ENCODE data around the gene CACNA1B.
"Not testable (repeated sequence)": the region's sequence is repeated elsewhere in the genome, so short reads cannot be mapped to it uniquely, and the experiment has no call there.

CACNA1B gene

GRCh38 chr9:138073408-138073807, 195.8 kb downstream of the CACNA1B start:
- DNase-seq (ENCODE audit: low spot score) = no peak

- no peak for DNase-seq (ENCODE audit: low spot score)
Measured at GRCh38 chr9:138073808-138074207, 196.2 kb downstream of the CACNA1B start.

GRCh38 chr9:138074516-138074915, 196.9 kb downstream of the CACNA1B start:
- no peak for DNase-seq (ENCODE audit: low spot score)

- DNase-seq (ENCODE audit: low spot score) = no peak
Measured at GRCh38 chr9:138075496-138075895, 197.9 kb downstream of the CACNA1B start.

- no peak for DNase-seq (ENCODE audit: low spot score)
Measured at GRCh38 chr9:138075961-138076649, 198.5 kb downstream of the CACNA1B start.

DNA sequence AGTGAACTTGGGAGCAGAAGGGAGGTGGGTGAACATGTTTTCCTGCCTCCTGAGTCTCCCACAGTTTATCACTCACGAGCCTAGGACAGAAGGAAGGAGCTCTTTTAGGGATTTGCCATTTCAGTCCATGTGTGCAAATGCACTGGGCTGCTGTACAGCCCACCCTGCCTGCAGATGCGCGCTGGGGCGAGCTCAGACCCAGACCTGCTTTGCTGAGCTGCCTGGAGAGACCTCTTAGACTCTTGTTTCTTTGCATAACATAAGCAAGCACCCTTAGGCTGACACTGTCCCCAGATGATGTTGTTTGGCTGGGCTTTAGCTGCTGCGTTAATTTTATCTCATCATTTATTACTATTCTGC, 199.0 kb downstream of the CACNA1B start:
- DNase-seq (ENCODE audit: low spot score) = no peak

DNA sequence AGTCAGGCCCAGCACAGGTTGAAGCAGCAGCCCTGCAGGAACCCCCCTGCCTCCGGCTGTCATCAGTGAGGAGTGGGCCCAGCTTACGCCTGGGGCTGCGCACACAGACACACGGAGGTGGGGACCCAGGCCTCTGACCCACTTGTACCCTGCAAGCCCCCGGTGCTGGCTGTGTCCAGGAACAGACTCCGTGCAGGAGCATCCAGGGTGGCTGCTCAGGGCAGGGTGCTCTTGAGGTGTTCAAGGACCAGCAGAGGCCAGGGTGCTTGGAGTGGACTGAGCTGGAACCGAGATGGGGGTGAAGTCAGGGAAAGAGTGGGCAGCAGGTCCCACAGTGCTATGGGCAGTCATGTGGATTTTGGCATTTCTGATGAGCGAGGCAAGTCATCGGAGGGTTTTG, 199.5 kb downstream of the CACNA1B start:
- DNase-seq (ENCODE audit: low spot score) = no peak

GRCh38 chr9:138077898-138078540, 200.4 kb downstream of the CACNA1B start:
- no peak for DNase-seq (ENCODE audit: low spot score)

DNA sequence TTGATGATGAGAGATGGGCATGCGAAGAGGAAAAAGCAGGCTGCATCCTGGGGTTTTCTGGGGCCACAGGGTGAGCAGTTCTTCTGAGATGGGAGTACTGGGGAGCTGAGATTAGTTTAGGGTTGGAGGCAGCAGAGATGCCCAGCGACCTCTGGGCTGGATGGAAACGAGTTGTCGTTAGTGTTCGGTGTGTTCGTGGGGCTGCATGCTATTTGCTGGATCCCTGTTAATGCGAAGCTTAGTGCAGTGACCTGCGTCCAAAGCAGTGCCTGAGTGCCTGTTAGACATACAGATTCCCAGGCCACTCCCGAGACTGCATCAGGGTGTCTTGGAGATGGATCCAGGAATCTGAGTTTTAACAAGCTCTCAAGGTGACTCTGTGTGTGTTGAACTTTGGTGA, 201.3 kb downstream of the CACNA1B start:
- no peak for DNase-seq (ENCODE audit: low spot score)

DNA sequence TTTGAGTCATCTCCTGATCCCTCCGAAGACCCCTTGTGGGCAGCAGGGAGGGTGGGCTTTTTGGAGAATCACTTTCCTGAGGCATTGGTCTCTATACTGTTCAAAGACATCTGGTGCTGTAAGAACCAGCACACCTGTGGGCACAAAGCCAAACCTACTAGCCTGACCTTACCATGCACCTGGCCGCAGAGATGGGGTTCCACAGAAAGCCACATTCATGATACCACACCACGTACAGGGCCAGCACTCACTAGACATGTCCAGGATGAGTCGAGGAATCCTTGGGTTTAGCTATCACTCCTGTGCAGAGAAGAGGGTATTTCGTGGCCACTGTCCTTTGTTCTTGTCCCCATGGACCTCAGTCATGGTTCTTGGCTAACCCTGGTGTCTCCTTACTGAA, 203.4 kb downstream of the CACNA1B start:
- DNase-seq (ENCODE audit: low spot score) = no peak

DNA sequence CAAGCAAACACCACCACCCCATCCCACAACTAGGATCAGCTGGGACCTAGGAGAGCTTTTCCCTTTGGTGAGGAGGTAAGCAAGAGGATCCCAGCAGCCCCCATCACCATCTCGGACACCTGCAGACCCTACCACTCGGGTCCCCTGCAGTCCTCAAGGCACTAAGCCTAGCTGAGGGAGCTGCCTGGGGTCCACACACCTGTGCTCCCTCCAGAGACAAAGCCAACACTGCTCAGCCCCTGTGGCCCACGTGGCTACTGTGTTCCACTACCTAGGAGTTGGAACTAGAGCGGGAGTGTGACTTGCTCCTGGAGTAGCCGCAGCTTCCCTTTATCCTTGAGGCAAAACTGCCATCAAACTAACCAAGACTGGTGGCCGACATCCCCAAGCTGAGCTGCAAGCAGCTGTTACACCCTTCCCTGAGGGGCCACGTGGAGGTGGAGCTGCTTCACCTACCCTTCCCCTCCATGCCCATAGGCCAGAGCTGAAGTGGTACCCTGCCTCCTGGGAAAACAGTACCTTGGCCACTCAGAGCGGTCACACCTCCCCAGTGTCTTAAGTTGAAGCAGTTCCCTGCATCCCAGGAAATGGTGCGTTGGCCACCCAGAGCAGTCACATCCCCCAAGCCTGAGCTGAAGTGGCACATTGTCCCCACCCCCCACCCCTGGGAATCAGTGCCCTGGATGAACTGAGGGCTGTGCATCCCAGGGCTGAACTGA, 205.5 kb downstream of the CACNA1B start:
- no peak for DNase-seq (ENCODE audit: low spot score)

DNA sequence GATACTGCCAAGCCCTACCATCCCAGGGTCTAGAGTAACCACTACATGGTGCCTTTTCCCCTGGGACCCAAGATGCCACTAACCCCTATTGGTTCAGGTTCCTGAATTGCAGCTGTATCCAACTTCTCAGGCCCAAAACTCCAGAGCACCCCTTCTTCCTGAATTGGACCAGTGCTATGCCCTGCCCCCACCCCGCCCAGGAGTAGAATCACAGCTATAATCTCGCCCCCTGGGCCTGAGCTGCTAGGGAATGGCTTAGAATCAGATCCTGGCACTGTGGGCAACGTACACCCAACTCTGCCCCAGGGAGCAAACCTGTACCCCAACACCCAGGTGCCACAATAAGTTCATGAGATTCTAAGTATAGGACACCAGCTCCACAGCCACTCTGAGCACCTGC, 206.3 kb downstream of the CACNA1B start:
- DNase-seq (ENCODE audit: low spot score) = no peak

DNA sequence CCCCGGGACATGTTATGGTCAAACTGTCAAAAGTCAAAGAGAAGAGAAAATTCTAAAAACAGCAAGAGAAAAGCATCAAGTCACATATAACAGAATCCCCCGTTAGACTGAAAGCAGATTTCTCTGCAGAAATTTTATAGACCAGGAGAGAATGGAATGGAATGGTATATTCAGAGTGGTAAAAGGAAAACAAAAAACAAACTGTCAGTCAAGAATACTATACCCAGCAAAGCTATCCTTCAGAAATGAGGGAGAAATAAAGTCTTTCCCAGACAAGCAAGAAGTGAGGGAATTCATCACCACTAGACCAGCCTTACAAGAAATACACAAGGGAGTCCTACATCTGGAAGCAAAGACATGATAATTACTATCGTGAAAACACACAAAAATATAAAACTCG, 208.0 kb downstream of the CACNA1B start:
- DNase-seq (ENCODE audit: low spot score) = no peak

GRCh38 chr9:138092057-138092456, 214.5 kb downstream of the CACNA1B start:
- DNase-seq (ENCODE audit: low spot score) = not testable (repeated sequence)

GRCh38 chr9:138094028-138094427, 216.4 kb downstream of the CACNA1B start:
- DNase-seq (ENCODE audit: low spot score) = no peak

- DNase-seq (ENCODE audit: low spot score) = no peak
Measured at GRCh38 chr9:138095813-138096518, 218.4 kb downstream of the CACNA1B start.

DNA sequence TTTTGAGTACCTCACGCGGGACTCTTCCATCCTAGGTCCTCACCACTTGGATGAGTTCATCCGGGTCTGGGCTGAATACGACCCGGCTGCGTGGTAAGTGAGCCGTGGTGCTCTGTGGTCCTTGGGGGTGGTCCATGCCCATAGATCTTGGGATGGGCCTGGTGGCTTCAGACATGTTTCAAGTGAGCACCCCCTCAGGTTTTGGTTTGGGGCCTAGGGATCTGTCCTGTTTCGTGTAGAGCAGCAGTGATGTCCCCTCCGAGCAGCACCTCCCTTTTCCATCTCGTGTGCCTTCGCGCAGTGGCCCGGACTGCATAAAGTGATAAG, 218.9 kb downstream of the CACNA1B start:
- DNase-seq (ENCODE audit: low spot score) = no peak

DNA sequence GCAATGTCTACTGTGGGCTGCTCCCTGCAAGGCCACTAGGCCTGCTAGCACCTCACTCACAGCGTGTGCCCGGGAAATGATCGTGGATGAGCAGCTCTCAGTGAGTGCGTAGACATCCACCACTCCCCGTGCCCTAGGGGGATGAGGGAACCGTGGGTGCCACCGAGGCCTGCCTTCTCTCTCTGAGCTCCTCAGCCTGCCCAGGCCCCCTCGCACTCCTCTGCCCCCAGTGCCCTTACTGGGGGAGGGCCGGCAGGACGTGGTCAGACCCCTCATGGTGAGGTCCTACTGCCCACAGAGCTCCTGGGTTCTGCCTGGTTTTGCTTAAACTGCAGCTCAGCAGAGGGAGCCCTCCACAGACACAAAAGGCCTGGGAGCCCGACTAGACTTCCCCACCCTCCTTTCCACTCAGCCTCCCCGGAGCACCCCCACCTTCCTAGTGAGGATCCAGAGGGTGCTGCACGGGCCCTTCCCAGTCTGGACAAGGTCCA, 220.0 kb downstream of the CACNA1B start:
- no peak for DNase-seq (ENCODE audit: low spot score)

DNA sequence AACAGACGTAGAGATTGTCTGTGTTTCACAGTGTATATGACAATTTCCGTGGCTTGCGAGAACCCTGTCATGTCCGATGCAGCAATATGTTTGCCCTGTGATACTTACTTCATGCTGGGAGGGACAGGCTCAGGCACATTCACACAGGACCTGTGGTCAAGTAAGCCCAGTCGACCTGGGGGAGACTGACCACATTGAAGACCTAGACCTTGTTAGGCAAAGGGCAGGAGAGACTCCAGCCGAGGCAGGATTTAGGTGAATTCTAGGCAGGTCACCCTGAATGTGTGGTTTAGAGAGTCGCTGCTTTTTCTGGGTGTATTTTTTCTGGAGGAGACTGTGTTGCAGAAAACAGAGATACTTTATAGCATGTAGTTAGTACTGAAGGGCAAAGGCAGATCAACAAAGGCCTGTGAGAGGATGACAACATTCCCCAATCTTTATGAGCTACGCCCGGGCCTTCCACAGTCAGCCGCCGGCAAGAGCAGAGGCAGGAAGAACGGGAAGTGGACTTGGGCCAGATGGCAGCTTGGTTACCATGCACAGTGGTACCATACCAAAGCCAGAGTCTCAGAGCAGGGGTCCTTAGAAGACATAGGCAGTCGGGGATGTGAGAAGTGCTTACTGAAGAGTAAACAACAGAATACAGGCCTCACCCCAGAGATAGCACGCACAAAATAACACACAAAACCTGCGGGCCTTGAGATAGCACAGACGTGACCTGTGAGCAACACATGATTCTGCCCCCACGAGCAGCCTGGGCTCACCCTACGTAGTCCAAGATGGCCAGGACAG, 220.7 kb downstream of the CACNA1B start:
- no peak for DNase-seq (ENCODE audit: low spot score)

- no peak for DNase-seq (ENCODE audit: low spot score)
Measured at GRCh38 chr9:138098908-138099791, 221.6 kb downstream of the CACNA1B start.
